H9 (cell line): Measurements from ENCODE around the gene CNNM4. TPM values are rescaled to one million over a fixed set of nuclear protein-coding genes. Genes with fewer than 3 reads are reported as not detected.

ENCODE experiments used
- DNase-seq: peaks from one replicate; pipeline ENCODE4 v3.0.0-alpha.2; 2017
- H2AFZ ChIP-seq: one replicate; pipeline ENCODE4 v1.6.1; 2013; ENCODE audit warnings: mild to moderate bottlenecking, low read length, control low read depth, moderate library complexity
- H2AK5ac ChIP-seq: 2 replicates; pipeline ENCODE4 v1.6.1; 2013; ENCODE audit warnings: low read length, control low read depth, mixed read lengths; ENCODE audit not compliant: insufficient read length
- H2BK120ac ChIP-seq: one replicate; pipeline ENCODE4 v1.6.1; 2013; ENCODE audit warnings: low read depth, mild to moderate bottlenecking, low read length, control low read depth, inconsistent platforms; ENCODE audit not compliant: poor library complexity, severe bottlenecking
- H2BK12ac ChIP-seq: 2 replicates; pipeline ENCODE4 v1.6.1; 2013; ENCODE audit warnings: low read length, control low read depth, mixed read lengths, low read depth; ENCODE audit not compliant: insufficient read length
- H2BK15ac ChIP-seq: 2 replicates; pipeline ENCODE4 v1.6.1; 2013; ENCODE audit warnings: low read depth, low read length, control low read depth
- H2BK20ac ChIP-seq: one replicate; pipeline ENCODE4 v1.6.1; 2013; ENCODE audit warnings: low read depth, mild to moderate bottlenecking, low read length, control low read depth, inconsistent platforms; ENCODE audit not compliant: poor library complexity, severe bottlenecking
- H2BK5ac ChIP-seq: 2 replicates; pipeline ENCODE4 v1.6.1; 2013; ENCODE audit warnings: low read length, control low read depth, mixed read lengths; ENCODE audit not compliant: insufficient read length
- H3K14ac ChIP-seq: 2 replicates; pipeline ENCODE4 v1.6.1; 2013; ENCODE audit warnings: low read length, control low read depth; ENCODE audit not compliant: insufficient read depth
- H3K18ac ChIP-seq: 2 replicates; pipeline ENCODE4 v1.6.1; 2013; ENCODE audit warnings: low read depth, mild to moderate bottlenecking, mixed read lengths, low read length, control low read depth; ENCODE audit not compliant: insufficient read length
- H3K23ac ChIP-seq: 2 replicates; pipeline ENCODE4 v1.6.1; 2013; ENCODE audit warnings: low read length, control low read depth, mixed read lengths, low read depth; ENCODE audit not compliant: insufficient read length
- H3K23me2 ChIP-seq: 2 replicates; pipeline ENCODE4 v1.6.1; 2013; ENCODE audit warnings: low read depth, mild to moderate bottlenecking, mixed read lengths, low read length, control low read depth; ENCODE audit not compliant: insufficient read length, poor library complexity, severe bottlenecking
- H3K27ac ChIP-seq: 2 replicates; pipeline ENCODE4 v1.5.1; 2013; ENCODE audit warnings: low read length, control low read depth, mixed read lengths, low read depth; ENCODE audit not compliant: insufficient read length
- H3K27me3 ChIP-seq: 2 replicates; pipeline ENCODE4 v1.6.1; 2013; ENCODE audit warnings: low read length, control low read depth, inconsistent platforms; ENCODE audit not compliant: insufficient read depth
- H3K4ac ChIP-seq: 2 replicates; pipeline ENCODE4 v1.6.1; 2013; ENCODE audit warnings: low read depth, mild to moderate bottlenecking, control low read depth, inconsistent platforms, low read length, moderate library complexity
- H3K4me1 ChIP-seq: 2 replicates; pipeline ENCODE4 v1.6.1; 2013; ENCODE audit warnings: low read length, control low read depth, inconsistent platforms; ENCODE audit not compliant: insufficient read depth
- H3K4me2 ChIP-seq: 2 replicates; pipeline ENCODE4 v1.6.1; 2013; ENCODE audit warnings: low read length, control low read depth, mixed read lengths; ENCODE audit not compliant: insufficient read length, insufficient read depth
- H3K56ac ChIP-seq: 2 replicates; pipeline ENCODE4 v1.6.1; 2013; ENCODE audit warnings: low read depth, mild to moderate bottlenecking, mixed read lengths, low read length, control low read depth; ENCODE audit not compliant: insufficient read length
- H3K79me1 ChIP-seq: 2 replicates; pipeline ENCODE4 v1.6.1; 2013; ENCODE audit warnings: low read depth, mild to moderate bottlenecking, moderate library complexity, low read length, control low read depth, inconsistent platforms; ENCODE audit not compliant: insufficient read depth, poor library complexity, severe bottlenecking
- H3K79me2 ChIP-seq: 2 replicates; pipeline ENCODE4 v1.6.1; 2013; ENCODE audit warnings: low read length, control low read depth, inconsistent platforms; ENCODE audit not compliant: insufficient read depth
- H3K9ac ChIP-seq: 2 replicates; pipeline ENCODE4 v1.6.1; 2013; ENCODE audit warnings: low read length, control low read depth, mixed read lengths; ENCODE audit not compliant: insufficient read length; ENCODE audit errors: extremely low read depth
- H3K9me3 ChIP-seq: one replicate; pipeline ENCODE4 v1.6.1; 2013; ENCODE audit warnings: low read depth, low read length, inconsistent platforms; ENCODE audit not compliant: control insufficient read depth
- H3T11ph ChIP-seq: one replicate; pipeline ENCODE4 v1.6.1; 2013; ENCODE audit warnings: mild to moderate bottlenecking, low read length, control low read depth, inconsistent platforms
- H4K20me1 ChIP-seq: one replicate; pipeline ENCODE4 v1.6.1; 2013; ENCODE audit not compliant: control insufficient read depth, insufficient read length, insufficient read depth
- H4K5ac ChIP-seq: 2 replicates; pipeline ENCODE4 v1.6.1; 2013; ENCODE audit warnings: low read depth, mild to moderate bottlenecking, mixed read lengths, low read length, control low read depth; ENCODE audit not compliant: insufficient read length
- H4K8ac ChIP-seq: replicated peaks from 2 replicates; pipeline ENCODE4 v1.6.1; 2013; ENCODE audit warnings: low read length, control low read depth, mixed read lengths, low read depth; ENCODE audit not compliant: insufficient read length
- H4K91ac ChIP-seq: 2 replicates; pipeline ENCODE4 v1.6.1; 2013; ENCODE audit warnings: low read depth, mild to moderate bottlenecking, moderate library complexity, mixed read lengths, low read length, control low read depth; ENCODE audit not compliant: insufficient read length
- H3K27ac Mint-ChIP-seq, 3 experiments: 2 replicates in 2 of 3; 3 replicates in 1 of 3; pipeline ENCODE4 v1.8.0; 2020 to 2021; ENCODE audit warnings: mixed read lengths in 3 of 3, mild to moderate bottlenecking in 1 of 3, moderate library complexity in 1 of 3
- H3K27me3 Mint-ChIP-seq: 2 replicates; pipeline ENCODE4 v1.8.0; 2021; ENCODE audit warnings: low read depth, mild to moderate bottlenecking, moderate library complexity, mixed read lengths
- H3K36me3 Mint-ChIP-seq, 3 experiments: 2 replicates in 2 of 3; 3 replicates in 1 of 3; pipeline ENCODE4 v1.8.0; 2020 to 2021; ENCODE audit warnings: low read depth in 3 of 3, mixed read lengths in 3 of 3; ENCODE audit not compliant: insufficient read depth in 1 of 3
- H3K4me1 Mint-ChIP-seq, 2 experiments: 2 replicates each; pipeline ENCODE4 v1.8.0; 2020; ENCODE audit warnings: mixed read lengths in 2 of 2
- H3K4me3 Mint-ChIP-seq, 2 experiments: 2 replicates in 1 of 2; 3 replicates in 1 of 2; pipeline ENCODE4 v1.8.0; 2020 to 2021; ENCODE audit warnings: mild to moderate bottlenecking in 2 of 2, mixed read lengths in 2 of 2, moderate library complexity in 1 of 2
- H3K9me3 Mint-ChIP-seq, 2 experiments: 2 replicates in 1 of 2; 3 replicates in 1 of 2; pipeline ENCODE4 v1.8.0; 2020; ENCODE audit warnings: mild to moderate bottlenecking in 2 of 2, mixed read lengths in 2 of 2, moderate library complexity in 1 of 2
- CTCF ChIP-seq: fragments of 200-600 bp; sonication (generic); conservative IDR thresholded peaks from 3 replicates; pipeline ENCODE4 v1.8.0; 2021; ENCODE audit warnings: antibody characterized with exemption, mild to moderate bottlenecking
- WGBS: extraction: QIAGEN DNeasy Blood & Tissue Kit; methylation state at CpG from one replicate; pipeline ENCODE4 v1.1.7; 2013; ENCODE audit warnings: missing lambda C conversion rate, low lambda C conversion rate, mixed read lengths; ENCODE audit not compliant: insufficient read length; ENCODE audit errors: extremely low coverage; 5-methylcytosine and 5-hydroxymethylcytosine counted together
- total RNA-seq: library from RNA; stranded (reverse); gene quantifications from 2 replicates; pipeline ENCODE4 v1.2.1, GENCODE V29; 2021

The CNNM4 gene
- total RNA-seq, 1 experiment from 2014 or later = 8.5 TPM

- Histone ChIP-seq H4K5ac (no peak overlapping the region), H2AK5ac (no peak overlapping the region), H4K20me1 (peaks cover 2% of the 10 kb centered on the region), H4K91ac (no peak overlapping the region), H3K27me3 (no peaks in the 10 kb centered on the region), H3K4ac (no peak overlapping the region), H3K79me2 (peaks cover 4% of the 10 kb centered on the region; the same call in 1 of the 2 replicates), H2BK5ac (no peak overlapping the region), H4K8ac (no peak overlapping the region), H3K4me1 (peaks cover 3% of the 10 kb centered on the region; the same call in 1 of the 2 replicates), H2BK120ac (no peak overlapping the region), H3K14ac (no peak overlapping the region), H2BK15ac (no peak overlapping the region), H3K9ac (no peak overlapping the region), H3T11ph (no peak overlapping the region), H2BK20ac (no peak overlapping the region), H3K27ac (no peak overlapping the region), H3K56ac (no peak overlapping the region), H3K23ac (no peak overlapping the region), H3K18ac (no peak overlapping the region), H3K79me1 (peaks cover 2% of the 10 kb centered on the region), H3K9me3 (no peaks in the 10 kb centered on the region), H3K23me2 (peaks cover 7% of the 10 kb centered on the region), H2AFZ (no peak overlapping the region), H2BK12ac (no peak overlapping the region), H3K4me2 (peak overlapping the region; percentile 85)
- no peak for DNase-seq
- Mint-ChIP-seq H3K4me1 (peaks cover 46 to 49% of the 10 kb centered on the region in 2 experiments), H3K27ac (no peak overlapping the region), H3K27me3 (peaks cover 1% of the 10 kb centered on the region; the same call in 1 of the 2 replicates), H3K36me3 (peaks cover 16 to 39% (median 36%) of the 10 kb centered on the region in 3 experiments), H3K4me3 (peak overlapping the region; percentile 78 to 88), H3K9me3 (no peaks in the 10 kb centered on the region; a peak in 1 of 5 replicates)
- no peak for TF ChIP-seq CTCF
- no CpG with 5 or more reads among the region's 8 CpGs for WGBS
These were observed 57.2 kb downstream of the CNNM4 start for GRCh38 chr2:96817882-96818281.
